Measurements from ENCODE around the gene PIH1D2.
A peak's percentile ranks its signal among the peaks of the same experiment; 100 is the strongest.
"Not testable (repeated sequence)": the region's sequence is repeated elsewhere in the genome, so short reads cannot be mapped to it uniquely, and the experiment has no call there.

The PIH1D2 gene

DNA sequence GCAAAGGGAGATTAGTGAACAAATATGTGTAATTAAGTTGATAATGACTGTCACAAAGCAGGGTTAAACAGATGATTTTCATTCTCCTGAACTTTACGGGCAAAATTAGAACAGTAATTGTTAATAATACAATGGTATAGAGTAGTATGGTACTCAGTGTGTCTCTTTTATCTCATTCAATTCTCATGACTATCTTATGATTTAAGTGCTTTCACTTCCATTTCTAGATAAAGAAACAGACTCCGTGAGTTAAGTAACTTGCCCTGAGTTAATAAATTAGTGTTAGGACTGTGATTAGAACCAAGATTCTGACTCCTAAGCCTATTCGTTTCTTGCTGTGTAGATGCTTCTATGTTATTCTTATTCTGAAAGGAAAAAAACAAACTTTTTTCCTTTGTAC lies 22.0 kb downstream of the PIH1D2 start:
- no peak for DNase-seq

GRCh38 chr11:112050721-112051120 lies 23.1 kb downstream of the PIH1D2 start:
- DNase-seq: no peak

DNA sequence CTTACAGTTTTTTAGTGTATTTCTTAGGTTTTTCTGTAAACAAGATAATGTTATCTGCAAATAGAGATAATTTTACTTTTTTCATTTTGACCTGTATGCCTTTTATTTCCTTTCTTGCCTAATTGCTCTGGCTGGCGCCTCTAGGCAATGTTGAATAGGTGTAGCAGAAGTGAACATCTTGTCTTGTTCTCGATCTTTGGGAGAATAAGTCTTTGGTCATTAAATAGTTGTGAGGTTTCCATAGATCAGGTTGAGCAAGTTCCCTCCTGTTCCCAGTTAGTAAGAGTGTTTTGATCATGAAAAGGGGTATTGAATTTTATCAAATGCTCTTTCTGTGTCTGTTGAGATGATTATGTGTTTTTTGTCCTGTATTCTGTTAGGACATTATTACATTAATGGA lies 24.0 kb downstream of the PIH1D2 start:
- no peak for DNase-seq

DNA sequence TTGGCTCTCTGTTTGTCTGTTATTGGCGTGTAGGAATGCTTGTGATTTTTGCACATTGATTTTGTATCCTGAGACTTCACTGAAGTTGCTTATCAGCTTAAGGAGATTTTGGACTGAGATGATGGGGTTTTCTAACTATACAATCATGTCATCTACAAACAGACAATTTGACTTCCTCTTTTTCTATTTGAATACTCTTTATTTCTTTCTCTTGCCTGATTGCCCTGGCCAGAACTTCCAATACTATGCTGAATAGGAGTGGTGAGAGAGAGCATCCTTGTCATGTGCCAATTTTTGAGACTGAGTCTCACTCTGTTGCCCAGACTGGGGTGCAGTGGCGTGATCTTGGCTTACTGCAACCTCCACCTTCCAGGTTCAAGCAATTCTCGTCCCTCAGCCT lies 25.6 kb downstream of the PIH1D2 start:
- not testable (repeated sequence) for DNase-seq

DNA sequence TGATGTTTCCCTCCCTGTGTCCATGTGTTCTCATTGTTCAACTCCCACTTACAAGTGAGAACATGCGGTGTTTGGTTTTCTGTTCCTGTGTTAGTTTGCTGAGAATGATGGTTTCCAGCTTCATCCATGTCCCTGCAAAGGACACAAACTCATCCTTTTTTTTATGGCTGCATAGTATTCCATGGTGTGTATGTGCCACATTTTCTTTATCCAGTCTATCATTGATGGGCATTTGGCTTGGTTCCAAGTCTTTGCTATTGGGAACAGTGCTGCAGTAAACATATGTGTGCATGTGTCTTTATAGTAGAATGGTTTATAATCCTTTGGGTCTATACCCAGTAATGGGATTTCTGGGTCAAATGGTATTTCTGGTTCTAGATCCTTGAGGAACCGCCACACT lies 27.2 kb downstream of the PIH1D2 start:
- DNase-seq: not testable (repeated sequence)

GRCh38 chr11:112044961-112045360 lies 28.9 kb downstream of the PIH1D2 start:
- no peak for DNase-seq

- DNase-seq: no peak
Measured at GRCh38 chr11:112042961-112043304, 30.9 kb downstream of the PIH1D2 start.

DNA sequence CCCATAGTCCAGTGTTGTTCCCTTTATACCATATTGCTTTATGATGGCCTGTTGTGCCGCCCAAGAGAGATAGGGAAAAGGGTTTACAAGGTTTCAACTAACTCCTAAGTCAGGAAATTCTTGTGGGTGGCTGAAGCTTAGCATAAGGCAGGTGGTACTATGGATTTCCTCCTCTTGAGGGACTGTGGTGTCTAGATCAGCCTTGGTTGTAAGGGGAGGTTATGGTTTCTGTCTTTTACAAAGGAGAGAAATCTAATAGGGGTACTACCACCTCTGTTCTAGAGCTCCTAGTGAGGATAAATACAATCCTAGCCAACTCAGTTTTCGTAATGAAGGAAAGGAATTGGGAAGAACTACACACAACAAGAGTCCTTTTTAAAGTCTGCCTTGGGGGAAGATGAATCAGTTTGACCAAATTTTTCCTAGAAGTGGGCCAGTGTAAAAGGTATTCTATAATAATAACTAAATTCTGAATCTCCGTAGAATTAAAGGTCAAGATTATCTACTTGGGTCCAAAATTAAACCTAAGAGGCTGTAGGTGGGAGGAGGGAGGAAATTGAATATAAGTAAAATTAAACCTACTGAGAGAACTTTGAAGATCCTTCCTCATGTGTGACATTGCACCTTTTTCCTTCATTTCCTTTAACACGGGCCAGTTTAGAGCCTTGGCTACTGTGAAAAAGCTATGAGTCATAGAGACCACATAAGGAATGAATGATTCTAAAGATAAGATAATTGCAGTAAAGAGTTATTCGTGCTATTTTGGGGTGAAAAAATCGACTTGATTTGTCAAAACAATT lies 31.5 kb downstream of the PIH1D2 start:
- DNase-seq: no peak

- no peak for DNase-seq
Measured at GRCh38 chr11:112037527-112037926, 36.3 kb downstream of the PIH1D2 start.

DNA sequence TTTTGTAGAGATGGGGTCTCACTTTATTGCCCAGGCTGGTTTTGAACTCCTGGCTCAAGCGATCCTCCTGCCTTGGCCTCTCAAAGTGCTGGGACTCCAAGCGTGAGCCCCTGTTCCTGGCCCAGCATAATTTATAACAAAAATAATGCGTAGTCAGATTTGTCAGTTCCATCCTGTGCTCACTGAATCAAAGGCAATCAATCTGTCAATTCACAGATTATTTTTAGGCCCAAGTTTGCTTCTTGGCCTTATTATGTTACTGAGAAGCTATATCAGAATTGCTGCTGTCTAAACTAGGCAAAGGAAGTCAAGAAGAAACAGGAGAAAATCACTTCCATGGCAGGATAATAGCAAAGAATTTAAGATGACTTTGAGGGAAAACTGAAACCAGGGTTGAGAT lies 39.9 kb downstream of the PIH1D2 start:
- no peak for DNase-seq

GRCh38 chr11:112029460-112029859 lies 44.4 kb downstream of the PIH1D2 start:
- no peak for DNase-seq

DNA sequence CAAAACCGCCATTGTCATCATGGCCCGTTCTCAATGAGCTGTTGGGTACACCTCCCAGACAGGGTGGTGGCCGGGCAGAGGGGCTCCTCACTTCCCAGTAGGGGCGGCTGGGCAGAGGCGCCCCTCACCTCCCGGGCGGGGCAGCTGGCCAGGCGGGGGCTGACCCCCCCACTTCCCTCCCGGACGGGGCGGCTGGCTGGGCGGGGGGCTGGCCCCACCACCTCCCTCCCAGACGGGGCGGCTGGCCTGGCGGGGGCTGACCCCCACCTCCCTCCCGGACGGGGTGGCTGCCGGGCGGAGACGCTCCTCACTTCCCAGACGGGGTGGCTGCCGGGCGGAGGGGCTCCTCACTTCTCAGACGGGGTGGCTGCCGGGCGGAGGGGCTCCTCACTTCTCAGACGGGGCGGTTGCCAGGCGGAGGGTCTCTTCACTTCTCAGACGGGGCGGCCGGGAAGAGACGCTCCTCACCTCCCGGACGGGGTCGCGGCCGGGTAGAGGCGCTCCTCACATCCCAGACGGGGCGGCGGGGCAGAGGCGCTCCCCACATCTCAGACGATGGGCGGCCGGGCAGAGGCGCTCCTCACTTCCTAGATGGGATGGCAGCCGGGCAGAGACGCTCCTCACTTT lies 46.9 kb downstream of the PIH1D2 start:
- DNase-seq: not testable (repeated sequence)

GRCh38 chr11:112025707-112026106 lies 48.1 kb downstream of the PIH1D2 start:
- no peak for DNase-seq

- peak; percentile 70 for DNase-seq
Measured at GRCh38 chr11:112024773-112025678, 48.8 kb downstream of the PIH1D2 start, which contains the start of gene DLAT. Gene DLAT (plus strand): TSS chr11:112025408. CDS start chr11:112025473, 65 bp downstream.

DNA sequence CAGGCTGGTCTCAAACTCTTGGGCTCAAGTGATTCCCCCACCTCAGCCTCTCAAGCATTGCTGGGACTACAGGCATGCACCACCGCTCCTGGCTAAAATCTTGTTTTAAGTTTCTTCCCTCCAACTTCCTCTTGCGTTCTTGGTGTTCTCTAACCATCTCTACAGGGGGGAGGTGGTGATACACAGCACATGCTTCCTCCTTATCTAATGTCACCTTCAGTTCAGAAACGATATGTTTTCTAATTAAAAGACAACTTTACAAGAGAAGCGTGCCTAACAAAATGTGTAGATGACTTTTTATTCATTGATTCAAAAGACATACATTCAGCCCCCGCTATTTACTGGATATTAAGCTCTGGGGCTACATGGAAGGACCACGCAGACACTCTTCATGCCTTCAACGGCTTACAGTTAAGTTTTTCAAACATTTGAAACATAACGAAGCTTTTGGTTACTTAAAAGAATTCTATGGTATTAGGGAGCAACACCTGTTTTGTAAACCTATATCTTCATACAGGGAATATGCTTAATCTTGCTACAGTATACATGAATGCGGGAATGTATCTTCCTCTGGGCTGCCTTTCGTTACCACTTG lies 49.5 kb downstream of the PIH1D2 start:
- no peak for DNase-seq

DNA sequence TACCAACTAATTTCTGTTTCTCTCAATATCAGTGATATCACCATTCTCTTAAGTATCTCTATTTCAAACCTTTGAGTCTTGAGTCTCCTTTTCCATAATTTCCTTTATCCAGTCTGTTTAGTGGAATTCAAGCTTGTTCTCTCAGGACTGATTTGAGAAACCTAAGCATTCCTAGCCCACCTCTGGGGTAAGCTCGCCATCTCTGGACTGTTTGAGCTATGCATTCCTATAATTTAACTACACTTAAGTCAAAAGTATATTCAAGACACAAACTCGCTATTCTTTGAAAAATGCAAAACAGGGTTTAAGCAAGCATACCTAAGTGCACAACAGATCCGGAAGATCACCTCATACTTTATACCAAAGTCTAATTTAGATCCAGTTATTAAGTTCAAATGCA lies 50.7 kb downstream of the PIH1D2 start:
- DNase-seq: no peak

DNA sequence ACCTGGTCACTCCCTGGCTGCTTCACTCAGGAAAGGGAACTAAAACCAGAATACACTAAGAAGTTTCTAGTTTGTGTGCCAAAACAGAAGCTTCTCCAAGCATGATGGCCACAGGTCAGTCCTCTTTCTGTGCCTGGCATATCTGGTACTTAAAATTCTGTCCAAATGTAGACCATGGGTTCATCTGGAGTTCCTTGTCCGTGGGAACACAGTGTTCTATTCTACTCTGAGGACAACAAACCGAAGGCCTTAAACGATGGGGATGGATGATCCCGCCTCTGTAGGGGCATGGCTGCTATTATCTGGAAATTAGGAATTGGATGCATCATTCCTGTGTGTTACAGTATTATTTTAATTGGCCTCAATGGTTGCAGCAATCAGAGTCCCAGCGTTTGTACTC lies 54.8 kb downstream of the PIH1D2 start:
- DNase-seq: no peak

Data from DMS153 (cell line).